ENCODE results near the gene EGFL7. TPM values are rescaled to one million over a fixed set of nuclear protein-coding genes. Genes with fewer than 3 reads are reported as not detected.

The EGFL7 gene
- total RNA-seq, 3 donors from 2014 or later (not counting 1 experiment from before 2014, with no cell fraction given): 0.28 to 0.47 (median 0.29) TPM

DNA sequence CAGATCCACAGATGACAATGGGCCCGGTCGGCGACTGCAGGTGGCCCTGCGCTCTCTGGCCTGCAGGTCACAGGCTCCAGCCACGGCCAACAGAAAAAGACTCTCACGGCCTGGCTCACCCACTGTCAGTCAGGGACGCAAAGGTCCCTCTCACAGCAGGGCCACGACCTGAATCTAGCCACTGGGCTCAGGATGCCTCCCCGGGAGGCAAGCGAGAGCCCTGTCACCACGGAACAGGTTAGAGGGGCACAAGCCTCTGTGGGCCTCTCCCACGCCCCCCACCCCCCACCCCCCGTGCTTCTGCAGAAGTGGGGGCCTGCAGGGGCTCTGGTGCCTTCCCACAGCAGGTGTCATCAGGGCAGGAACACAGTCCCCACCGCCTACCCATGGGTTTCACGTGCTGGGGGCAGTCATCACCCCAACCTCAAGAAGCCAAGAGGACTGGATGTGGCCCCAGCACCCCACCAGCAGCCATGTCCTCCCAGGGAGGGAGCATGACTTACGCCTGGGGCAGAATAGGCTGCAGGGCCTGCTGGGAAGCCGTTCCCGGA lies 17.3 kb upstream of the EGFL7 start:
- ATAC-seq (no peak), DNase-seq (no peak)
- Histone ChIP-seq H3K27me3 (ENCODE audit: control insufficient read depth, insufficient read depth, low read length) (peaks cover 36% of the 10 kb centered on the region), H3K27ac (ENCODE audit: low read length) (no peak overlapping the region), H3K4me1 (ENCODE audit: control insufficient read depth, insufficient read depth, low read length) (peaks cover 36% of the 10 kb centered on the region), H3K4me3 (ENCODE audit: low read length) (no peak overlapping the region), H3K36me3 (ENCODE audit: control insufficient read depth, insufficient read depth, low read length) (no peaks in the 10 kb centered on the region), H3K9me3 (ENCODE audit: control insufficient read depth, insufficient read depth, low read length) (no peaks in the 10 kb centered on the region)
- no peaks in the 10 kb centered on the region for H3K4me1 Mint-ChIP-seq
- 46% methylated on average over 17 of the region's 18 CpGs for WGBS (ENCODE audit: insufficient coverage)
- intact Hi-C loops (cut with micrococcal nuclease): no loop called here
- peaks cover 15 to 17% of the 10 kb centered on the region in 2 donors for H3K27me3 Mint-ChIP-seq (ENCODE audit: low read depth in 2 of 2)
- H3K4me3 Mint-ChIP-seq: no peak overlapping the region
- no peaks in the 10 kb centered on the region for H3K36me3 Mint-ChIP-seq
- no peaks in the 10 kb centered on the region for H3K9me3 Mint-ChIP-seq
- no peak overlapping the region for H3K27ac Mint-ChIP-seq
- TF ChIP-seq, protein P1, sequence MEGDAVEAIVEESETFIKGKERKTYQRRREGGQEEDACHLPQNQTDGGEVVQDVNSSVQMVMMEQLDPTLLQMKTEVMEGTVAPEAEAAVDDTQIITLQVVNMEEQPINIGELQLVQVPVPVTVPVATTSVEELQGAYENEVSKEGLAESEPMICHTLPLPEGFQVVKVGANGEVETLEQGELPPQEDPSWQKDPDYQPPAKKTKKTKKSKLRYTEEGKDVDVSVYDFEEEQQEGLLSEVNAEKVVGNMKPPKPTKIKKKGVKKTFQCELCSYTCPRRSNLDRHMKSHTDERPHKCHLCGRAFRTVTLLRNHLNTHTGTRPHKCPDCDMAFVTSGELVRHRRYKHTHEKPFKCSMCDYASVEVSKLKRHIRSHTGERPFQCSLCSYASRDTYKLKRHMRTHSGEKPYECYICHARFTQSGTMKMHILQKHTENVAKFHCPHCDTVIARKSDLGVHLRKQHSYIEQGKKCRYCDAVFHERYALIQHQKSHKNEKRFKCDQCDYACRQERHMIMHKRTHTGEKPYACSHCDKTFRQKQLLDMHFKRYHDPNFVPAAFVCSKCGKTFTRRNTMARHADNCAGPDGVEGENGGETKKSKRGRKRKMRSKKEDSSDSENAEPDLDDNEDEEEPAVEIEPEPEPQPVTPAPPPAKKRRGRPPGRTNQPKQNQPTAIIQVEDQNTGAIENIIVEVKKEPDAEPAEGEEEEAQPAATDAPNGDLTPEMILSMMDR (IDR thresholded peaks at IDR 0.05): no peak

DNA sequence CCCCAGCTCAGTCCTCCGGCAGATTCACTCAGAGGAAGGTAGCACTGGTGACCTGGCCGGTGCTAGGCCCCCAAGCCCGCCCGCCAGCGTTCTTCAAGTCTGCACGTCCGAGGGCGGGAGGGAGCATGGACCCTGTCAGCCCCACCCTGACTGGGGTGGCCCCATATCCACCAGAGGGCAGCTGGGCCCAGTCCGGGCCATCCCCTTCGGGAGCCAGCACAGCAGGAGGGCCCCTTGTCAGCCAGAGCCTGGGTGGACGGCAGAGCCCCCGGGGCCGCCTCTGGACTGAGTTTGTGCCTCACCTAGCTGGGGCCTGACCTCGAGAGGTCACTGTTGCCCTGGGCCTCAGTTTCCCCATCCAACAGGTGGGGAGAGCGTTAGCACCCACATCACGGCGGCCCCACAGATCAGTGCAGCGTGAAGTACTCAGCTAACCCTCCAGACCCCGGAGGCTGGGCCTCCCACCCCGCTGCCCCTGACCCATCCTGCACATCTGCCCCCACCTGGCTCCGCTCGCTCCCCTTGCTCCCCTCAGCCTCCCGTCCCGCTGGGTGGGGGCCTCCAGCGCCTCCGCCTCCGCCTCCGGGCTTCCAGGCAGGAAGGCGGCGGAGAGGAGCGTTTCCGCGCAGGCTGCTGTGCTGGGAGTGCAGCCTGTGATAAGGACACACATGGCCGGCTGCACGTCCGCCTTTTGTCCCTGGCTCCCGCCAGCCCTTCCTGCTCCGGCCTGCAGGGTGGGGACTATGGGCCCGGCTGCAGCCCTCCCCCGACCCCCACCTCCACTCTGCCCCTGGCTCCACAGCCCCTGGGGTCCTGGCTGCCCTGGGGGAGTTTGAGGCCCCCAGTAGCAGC lies 16.6 kb upstream of the EGFL7 start:
- intact Hi-C loops (cut with micrococcal nuclease): no loop called here
- no peak overlapping the region for H3K4me3 ChIP-seq (ENCODE audit: low read length)
- no peak overlapping the region for H3K27ac ChIP-seq (ENCODE audit: low read length)
- Mint-ChIP-seq H3K4me1 (no peaks in the 10 kb centered on the region), H3K9me3 (no peaks in the 10 kb centered on the region), H3K27ac (no peak overlapping the region), H3K27me3 (ENCODE audit: low read depth in 2 of 2) (peaks cover 17 to 19% of the 10 kb centered on the region in 2 donors), H3K36me3 (no peaks in the 10 kb centered on the region), H3K4me3 (no peak overlapping the region)
- H3K4me1 ChIP-seq (ENCODE audit: control insufficient read depth, insufficient read depth, low read length): peaks cover 42% of the 10 kb centered on the region
- ATAC-seq (no peak), DNase-seq (no peak)
- TF ChIP-seq, protein P1 (IDR thresholded peaks at IDR 0.05): no peak
- WGBS (ENCODE audit: insufficient coverage): 35% methylated on average over 40 of the region's 40 CpGs
- H3K36me3 ChIP-seq (ENCODE audit: control insufficient read depth, insufficient read depth, low read length): no peaks in the 10 kb centered on the region
- no peaks in the 10 kb centered on the region for H3K9me3 ChIP-seq (ENCODE audit: control insufficient read depth, insufficient read depth, low read length)
- H3K27me3 ChIP-seq (ENCODE audit: control insufficient read depth, insufficient read depth, low read length): peaks cover 36% of the 10 kb centered on the region

DNA sequence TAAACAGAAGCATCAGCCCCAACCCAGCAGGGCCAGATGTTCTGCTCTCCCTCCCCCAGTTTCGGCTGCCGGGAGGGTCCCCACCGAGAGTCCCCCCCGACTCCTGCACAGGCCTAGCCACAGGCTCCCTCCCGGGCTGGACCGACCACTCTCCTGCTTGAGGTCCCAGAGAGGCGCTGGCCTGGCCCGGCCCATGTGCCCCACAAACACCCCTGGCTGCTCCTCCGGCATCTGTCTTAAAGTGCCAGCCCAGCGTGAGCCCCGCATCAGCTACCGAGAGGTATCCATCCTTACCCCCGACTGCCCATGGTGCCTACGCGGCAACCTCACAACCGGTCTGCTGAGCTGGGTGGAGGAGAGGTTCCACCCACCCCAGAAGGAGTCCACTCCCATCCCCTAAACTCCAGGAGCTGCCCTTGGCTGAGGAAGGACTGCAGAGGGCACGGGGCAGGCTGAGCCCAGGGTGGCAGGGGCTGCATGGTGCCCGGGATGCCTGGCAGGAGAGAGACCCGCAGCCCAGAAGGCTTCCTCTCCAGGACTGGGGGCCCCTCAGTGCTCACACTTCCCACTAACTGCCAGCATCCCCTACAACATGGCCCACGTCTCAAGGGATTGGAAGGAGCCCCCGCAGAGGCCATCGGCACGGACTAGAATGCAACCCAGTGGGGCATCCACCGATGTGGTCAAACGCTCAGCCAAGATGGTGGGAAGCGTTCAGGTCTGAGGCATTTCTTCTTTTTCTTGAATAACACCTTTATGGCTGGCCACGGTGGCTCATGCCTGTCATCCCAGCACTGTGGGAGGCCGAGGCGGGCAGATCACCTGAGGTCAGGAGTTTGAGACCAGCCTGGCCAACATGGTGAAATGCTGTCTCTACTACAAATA lies 15.6 kb upstream of the EGFL7 start:
- peaks cover 42% of the 10 kb centered on the region for H3K4me1 ChIP-seq (ENCODE audit: control insufficient read depth, insufficient read depth, low read length)
- H3K36me3 ChIP-seq (ENCODE audit: control insufficient read depth, insufficient read depth, low read length): no peaks in the 10 kb centered on the region
- peaks cover 36% of the 10 kb centered on the region for H3K27me3 ChIP-seq (ENCODE audit: control insufficient read depth, insufficient read depth, low read length)
- Mint-ChIP-seq H3K36me3 (no peaks in the 10 kb centered on the region), H3K27me3 (ENCODE audit: low read depth in 2 of 2) (peaks cover 17 to 19% of the 10 kb centered on the region in 2 donors), H3K4me3 (no peak overlapping the region), H3K9me3 (no peaks in the 10 kb centered on the region), H3K4me1 (no peaks in the 10 kb centered on the region), H3K27ac (no peak overlapping the region)
- DNase-seq (no peak), ATAC-seq (no peak)
- TF ChIP-seq, protein P1 (IDR thresholded peaks at IDR 0.05): no peak
- intact Hi-C loops (cut with micrococcal nuclease): no loop called here
- no peak overlapping the region for H3K27ac ChIP-seq (ENCODE audit: low read length)
- H3K4me3 ChIP-seq (ENCODE audit: low read length): no peak overlapping the region
- H3K9me3 ChIP-seq (ENCODE audit: control insufficient read depth, insufficient read depth, low read length): no peaks in the 10 kb centered on the region
- WGBS (ENCODE audit: insufficient coverage): 34% methylated on average over 29 of the region's 29 CpGs
